ENCODE measurements around the gene SH2D3A.

The SH2D3A gene

GRCh38 chr19:6717441-6717971, 49.7 kb downstream of the SH2D3A start:
- TF ChIP-seq, protein P1, sequence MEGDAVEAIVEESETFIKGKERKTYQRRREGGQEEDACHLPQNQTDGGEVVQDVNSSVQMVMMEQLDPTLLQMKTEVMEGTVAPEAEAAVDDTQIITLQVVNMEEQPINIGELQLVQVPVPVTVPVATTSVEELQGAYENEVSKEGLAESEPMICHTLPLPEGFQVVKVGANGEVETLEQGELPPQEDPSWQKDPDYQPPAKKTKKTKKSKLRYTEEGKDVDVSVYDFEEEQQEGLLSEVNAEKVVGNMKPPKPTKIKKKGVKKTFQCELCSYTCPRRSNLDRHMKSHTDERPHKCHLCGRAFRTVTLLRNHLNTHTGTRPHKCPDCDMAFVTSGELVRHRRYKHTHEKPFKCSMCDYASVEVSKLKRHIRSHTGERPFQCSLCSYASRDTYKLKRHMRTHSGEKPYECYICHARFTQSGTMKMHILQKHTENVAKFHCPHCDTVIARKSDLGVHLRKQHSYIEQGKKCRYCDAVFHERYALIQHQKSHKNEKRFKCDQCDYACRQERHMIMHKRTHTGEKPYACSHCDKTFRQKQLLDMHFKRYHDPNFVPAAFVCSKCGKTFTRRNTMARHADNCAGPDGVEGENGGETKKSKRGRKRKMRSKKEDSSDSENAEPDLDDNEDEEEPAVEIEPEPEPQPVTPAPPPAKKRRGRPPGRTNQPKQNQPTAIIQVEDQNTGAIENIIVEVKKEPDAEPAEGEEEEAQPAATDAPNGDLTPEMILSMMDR (IDR thresholded peaks at IDR 0.05) = no peak

DNA sequence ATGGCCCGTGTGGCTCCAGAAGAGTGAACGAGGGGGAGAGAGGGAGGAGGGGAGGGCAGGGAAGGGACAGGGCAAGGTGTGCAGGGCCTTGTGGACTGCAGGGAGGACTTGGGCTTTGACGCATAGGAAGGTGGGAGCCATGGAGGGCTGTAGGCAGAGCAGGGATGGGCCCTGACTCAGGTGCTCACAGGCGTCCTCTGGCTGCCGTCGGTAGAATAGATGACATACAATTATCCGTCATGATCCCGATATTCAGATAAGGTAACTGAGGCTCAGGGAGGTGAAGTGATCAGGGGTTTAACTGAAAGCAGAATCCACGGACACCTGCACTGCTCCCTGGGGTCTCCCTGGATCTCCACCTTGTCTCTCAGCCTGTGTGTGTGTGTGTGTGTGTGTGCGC, 50.2 kb downstream of the SH2D3A start:
- TF ChIP-seq, protein P1 (IDR thresholded peaks at IDR 0.05) = no peak

DNA sequence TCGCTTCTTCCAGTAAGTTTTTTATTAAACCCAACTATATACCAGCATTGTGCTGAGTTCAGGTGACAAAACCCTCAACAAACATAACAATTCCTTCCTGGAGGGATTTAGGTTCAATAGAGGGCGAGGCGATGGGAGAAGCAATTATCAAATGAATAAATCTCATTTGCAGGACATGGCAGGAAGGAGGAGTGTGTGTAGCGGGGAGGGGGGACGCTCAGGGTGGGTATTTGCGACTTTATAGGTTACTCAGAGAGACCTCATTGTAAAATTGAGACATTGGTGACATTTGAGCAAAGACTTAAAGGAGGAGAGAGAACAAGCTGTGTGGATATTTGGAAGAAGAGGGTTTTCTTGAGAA, 50.6 kb downstream of the SH2D3A start:
- TF ChIP-seq, protein P1 (IDR thresholded peaks at IDR 0.05) = no peak

GRCh38 chr19:6714749-6715555, 52.3 kb downstream of the SH2D3A start:
- TF ChIP-seq, protein P1 (IDR thresholded peaks at IDR 0.05) = no peak

- TF ChIP-seq, protein P1 (IDR thresholded peaks at IDR 0.05) = no peak
Observed at GRCh38 chr19:6713773-6714692, 53.2 kb downstream of the SH2D3A start.

- TF ChIP-seq, protein P1 (IDR thresholded peaks at IDR 0.05) = no peak
Observed at GRCh38 chr19:6712692-6713670, 54.3 kb downstream of the SH2D3A start.
